GM18517 (cell line): ENCODE results near the gene COQ5.

Experiments used
- ATAC-seq: cut with Tn5 transposase; IDR thresholded peaks from one replicate; pipeline ENCODE4 v1.9.1; 2021; ENCODE audit warnings: mild to moderate bottlenecking, moderate library complexity; ENCODE audit not compliant: unreplicated experiment

The COQ5 gene

GRCh38 chr12:120457133-120457532 is 71.8 kb downstream of the COQ5 start:
- ATAC-seq: no peak

- no peak for ATAC-seq
These were observed 73.7 kb downstream of the COQ5 start for GRCh38 chr12:120455302-120455701.

- no peak for ATAC-seq
These were observed 75.0 kb downstream of the COQ5 start for GRCh38 chr12:120453977-120454376.
